Panc1 (cell line): ENCODE data around the gene SLIT3. TPM values are rescaled to one million over a fixed set of nuclear protein-coding genes. Genes with fewer than 3 reads are reported as not detected.

Experiments
- ATAC-seq: fragments of 200-7000 bp; cut with Tn5 transposase; 2 replicates; pipeline ENCODE4 v1.9.1; 2020; ENCODE audit warnings: mild to moderate bottlenecking, moderate library complexity
- BruUV-seq: library from RNA; stranded (reverse); fragments of 400-500 nt; replicated peaks from 2 replicates; lab custom pipeline; 2021; lab: Mats Ljungman, UMichigan
- CTCF ChIA-PET: fragments of 300-600 bp; sonication (Branson Sonifier 250); formaldehyde crosslinking; loops from one replicate; lab custom pipeline; 2022; ENCODE audit warnings: antibody characterized with exemption; lab: Charles Lee
- POLR2A ChIA-PET: fragments of 300-600 bp; sonication (Branson Sonifier 250); formaldehyde crosslinking; loops from one replicate; lab custom pipeline; 2022; ENCODE audit warnings: antibody characterized with exemption; lab: Charles Lee
- DNase-seq: peaks from one replicate; pipeline ENCODE4 v3.0.0-alpha.2; 2010; ENCODE audit warnings: low read depth, low spot score
- H3K27ac ChIP-seq: 2 replicates; pipeline ENCODE4 v1.5.1; 2011; ENCODE audit warnings: mild to moderate bottlenecking, low read length, inconsistent platforms
- H3K27me3 ChIP-seq: fragments of 200-500 bp; sonication (Bioruptor generic); 2 replicates; pipeline ENCODE4 v1.6.0; 2014; ENCODE audit warnings: low read length, inconsistent platforms; ENCODE audit not compliant: control insufficient read depth, insufficient read depth
- H3K36me3 ChIP-seq: fragments of 200-500 bp; sonication (Bioruptor generic); 2 replicates; pipeline ENCODE4 v1.5.1; 2014; ENCODE audit warnings: inconsistent platforms, mild to moderate bottlenecking, low read length, moderate library complexity; ENCODE audit not compliant: control insufficient read depth, insufficient read depth
- H3K4me1 ChIP-seq: 2 replicates; pipeline ENCODE4 v1.5.1; 2011; ENCODE audit warnings: inconsistent platforms, mild to moderate bottlenecking, low read length, moderate library complexity; ENCODE audit not compliant: control insufficient read depth, insufficient read depth
- H3K4me3 ChIP-seq, 2 experiments: 2 replicates each; pipeline ENCODE4 v1.5.1; 2011 to 2012; ENCODE audit warnings: low read depth in 2 of 2, low read length in 2 of 2, mild to moderate bottlenecking in 2 of 2, inconsistent platforms in 1 of 2, moderate library complexity in 1 of 2
- H3K9me3 ChIP-seq: fragments of 200-500 bp; sonication (Bioruptor generic); 2 replicates; pipeline ENCODE4 v1.5.1; 2014; ENCODE audit warnings: low read depth, mild to moderate bottlenecking, inconsistent platforms, low read length, moderate library complexity; ENCODE audit not compliant: control insufficient read depth, insufficient read depth
- POLR2AphosphoS5 ChIP-seq: IDR thresholded peaks from 2 replicates; pipeline ENCODE4 v1.6.1; 2012; ENCODE audit warnings: mild to moderate bottlenecking, low read depth, low read length, moderate library complexity
- SIN3A ChIP-seq: IDR thresholded peaks from 2 replicates; pipeline ENCODE4 v1.6.1; 2012; ENCODE audit warnings: low read depth, mild to moderate bottlenecking, low read length, moderate library complexity, borderline replicate concordance; ENCODE audit not compliant: insufficient read depth
- TCF7L2 ChIP-seq: IDR thresholded peaks from 2 replicates; pipeline ENCODE4 v1.6.1; 2011; ENCODE audit warnings: mild to moderate bottlenecking, low read depth, low read length, inconsistent platforms
- in situ Hi-C: cut with HindIII; loops from 2 replicates; pipeline ENCODE4 v1.10.0; 2016; ENCODE audit warnings: low sequenced_read_pairs, low pct_unique_long_range_greater_than_20kb
- intact Hi-C: fragments of 100-400 bp; cut with micrococcal nuclease; formaldehyde crosslinking; loops from one replicate; pipeline ENCODE4 v1.10.0; 2022; ENCODE audit not compliant: unreplicated experiment
- total RNA-seq: library from RNA; stranded (reverse); gene quantifications from one replicate; pipeline ENCODE4 v1.2.1, GENCODE V29; 2021; ENCODE audit not compliant: unreplicated experiment
- TF ChIP-seq, protein P1 (sequence below), 2 experiments: IDR thresholded peaks; 2 replicates each; pipeline ENCODE4 v1.6.1; 2011 to 2012; ENCODE audit warnings: low read depth in 2 of 2, control low read depth in 1 of 2, low read length in 1 of 2, mild to moderate bottlenecking in 1 of 2, moderate library complexity in 1 of 2; ENCODE audit not compliant: insufficient read depth in 1 of 2
- TF ChIP-seq, protein P2 (sequence below): fragments of 450-650 bp; IDR thresholded peaks from 2 replicates; pipeline ENCODE4 v1.5.1; 2017; ENCODE audit warnings: mild to moderate bottlenecking

Gene SLIT3
- total RNA-seq, 1 experiment from 2014 or later, result 26.4 TPM

DNA sequence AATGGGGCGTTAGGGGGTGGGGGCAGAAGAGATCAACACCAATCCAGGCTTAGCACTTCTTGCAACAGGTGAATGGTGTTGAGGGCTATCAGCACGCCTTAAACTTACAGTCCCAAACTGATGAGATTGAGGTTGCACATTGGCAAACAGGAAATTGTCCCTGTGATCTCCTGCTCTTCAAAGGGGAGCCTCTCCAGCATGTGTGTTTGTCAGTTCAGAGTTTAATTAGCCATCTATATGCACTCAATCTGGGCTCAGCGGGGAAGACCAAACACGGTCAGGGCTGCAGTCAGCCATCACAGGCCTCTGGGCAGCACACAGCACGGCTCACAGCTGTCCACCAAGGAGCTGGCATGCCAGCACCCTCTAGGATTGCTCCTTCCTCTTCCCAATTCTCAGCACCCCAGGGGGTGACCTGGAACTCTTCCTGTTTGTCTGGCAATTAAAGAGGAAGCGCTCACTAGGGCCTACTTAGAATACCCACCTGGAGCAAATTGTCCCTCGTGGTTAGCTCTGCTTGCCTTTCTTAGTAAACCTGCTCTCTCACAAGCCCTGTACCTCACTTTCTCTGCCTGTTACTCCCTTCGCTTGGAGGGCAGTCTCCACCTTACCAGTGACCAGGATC, 217.4 kb downstream of the SLIT3 start:
- H3K9me3 ChIP-seq, result no peaks in the 10 kb centered on the region
- intact Hi-C loops, result no loop called here
- POLR2A ChIA-PET, result no interaction called here
- no peak for DNase-seq
- H3K4me1 ChIP-seq, result no peaks in the 10 kb centered on the region
- in situ Hi-C loops, result no loop called here
- H3K27me3 ChIP-seq, result no peaks in the 10 kb centered on the region
- TF ChIP-seq SIN3A, result no peak
- TF ChIP-seq, protein P1, sequence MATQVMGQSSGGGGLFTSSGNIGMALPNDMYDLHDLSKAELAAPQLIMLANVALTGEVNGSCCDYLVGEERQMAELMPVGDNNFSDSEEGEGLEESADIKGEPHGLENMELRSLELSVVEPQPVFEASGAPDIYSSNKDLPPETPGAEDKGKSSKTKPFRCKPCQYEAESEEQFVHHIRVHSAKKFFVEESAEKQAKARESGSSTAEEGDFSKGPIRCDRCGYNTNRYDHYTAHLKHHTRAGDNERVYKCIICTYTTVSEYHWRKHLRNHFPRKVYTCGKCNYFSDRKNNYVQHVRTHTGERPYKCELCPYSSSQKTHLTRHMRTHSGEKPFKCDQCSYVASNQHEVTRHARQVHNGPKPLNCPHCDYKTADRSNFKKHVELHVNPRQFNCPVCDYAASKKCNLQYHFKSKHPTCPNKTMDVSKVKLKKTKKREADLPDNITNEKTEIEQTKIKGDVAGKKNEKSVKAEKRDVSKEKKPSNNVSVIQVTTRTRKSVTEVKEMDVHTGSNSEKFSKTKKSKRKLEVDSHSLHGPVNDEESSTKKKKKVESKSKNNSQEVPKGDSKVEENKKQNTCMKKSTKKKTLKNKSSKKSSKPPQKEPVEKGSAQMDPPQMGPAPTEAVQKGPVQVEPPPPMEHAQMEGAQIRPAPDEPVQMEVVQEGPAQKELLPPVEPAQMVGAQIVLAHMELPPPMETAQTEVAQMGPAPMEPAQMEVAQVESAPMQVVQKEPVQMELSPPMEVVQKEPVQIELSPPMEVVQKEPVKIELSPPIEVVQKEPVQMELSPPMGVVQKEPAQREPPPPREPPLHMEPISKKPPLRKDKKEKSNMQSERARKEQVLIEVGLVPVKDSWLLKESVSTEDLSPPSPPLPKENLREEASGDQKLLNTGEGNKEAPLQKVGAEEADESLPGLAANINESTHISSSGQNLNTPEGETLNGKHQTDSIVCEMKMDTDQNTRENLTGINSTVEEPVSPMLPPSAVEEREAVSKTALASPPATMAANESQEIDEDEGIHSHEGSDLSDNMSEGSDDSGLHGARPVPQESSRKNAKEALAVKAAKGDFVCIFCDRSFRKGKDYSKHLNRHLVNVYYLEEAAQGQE (IDR thresholded peaks at IDR 0.05; ENCODE audit: insufficient read depth in 1 of 2, low read depth in 2 of 2, low read length in 1 of 2), result no peak
- TF ChIP-seq TCF7L2, result no peak
- TF ChIP-seq, protein P2, sequence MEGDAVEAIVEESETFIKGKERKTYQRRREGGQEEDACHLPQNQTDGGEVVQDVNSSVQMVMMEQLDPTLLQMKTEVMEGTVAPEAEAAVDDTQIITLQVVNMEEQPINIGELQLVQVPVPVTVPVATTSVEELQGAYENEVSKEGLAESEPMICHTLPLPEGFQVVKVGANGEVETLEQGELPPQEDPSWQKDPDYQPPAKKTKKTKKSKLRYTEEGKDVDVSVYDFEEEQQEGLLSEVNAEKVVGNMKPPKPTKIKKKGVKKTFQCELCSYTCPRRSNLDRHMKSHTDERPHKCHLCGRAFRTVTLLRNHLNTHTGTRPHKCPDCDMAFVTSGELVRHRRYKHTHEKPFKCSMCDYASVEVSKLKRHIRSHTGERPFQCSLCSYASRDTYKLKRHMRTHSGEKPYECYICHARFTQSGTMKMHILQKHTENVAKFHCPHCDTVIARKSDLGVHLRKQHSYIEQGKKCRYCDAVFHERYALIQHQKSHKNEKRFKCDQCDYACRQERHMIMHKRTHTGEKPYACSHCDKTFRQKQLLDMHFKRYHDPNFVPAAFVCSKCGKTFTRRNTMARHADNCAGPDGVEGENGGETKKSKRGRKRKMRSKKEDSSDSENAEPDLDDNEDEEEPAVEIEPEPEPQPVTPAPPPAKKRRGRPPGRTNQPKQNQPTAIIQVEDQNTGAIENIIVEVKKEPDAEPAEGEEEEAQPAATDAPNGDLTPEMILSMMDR, result no peak
- TF ChIP-seq POLR2AphosphoS5, result no peak
- no peak overlapping the region for H3K27ac ChIP-seq
- ATAC-seq, result no peak
- CTCF ChIA-PET, result no interaction called here
- no TSS peak for BruUV-seq
- no peak overlapping the region for H3K4me3 ChIP-seq
- no peaks in the 10 kb centered on the region for H3K36me3 ChIP-seq

DNA sequence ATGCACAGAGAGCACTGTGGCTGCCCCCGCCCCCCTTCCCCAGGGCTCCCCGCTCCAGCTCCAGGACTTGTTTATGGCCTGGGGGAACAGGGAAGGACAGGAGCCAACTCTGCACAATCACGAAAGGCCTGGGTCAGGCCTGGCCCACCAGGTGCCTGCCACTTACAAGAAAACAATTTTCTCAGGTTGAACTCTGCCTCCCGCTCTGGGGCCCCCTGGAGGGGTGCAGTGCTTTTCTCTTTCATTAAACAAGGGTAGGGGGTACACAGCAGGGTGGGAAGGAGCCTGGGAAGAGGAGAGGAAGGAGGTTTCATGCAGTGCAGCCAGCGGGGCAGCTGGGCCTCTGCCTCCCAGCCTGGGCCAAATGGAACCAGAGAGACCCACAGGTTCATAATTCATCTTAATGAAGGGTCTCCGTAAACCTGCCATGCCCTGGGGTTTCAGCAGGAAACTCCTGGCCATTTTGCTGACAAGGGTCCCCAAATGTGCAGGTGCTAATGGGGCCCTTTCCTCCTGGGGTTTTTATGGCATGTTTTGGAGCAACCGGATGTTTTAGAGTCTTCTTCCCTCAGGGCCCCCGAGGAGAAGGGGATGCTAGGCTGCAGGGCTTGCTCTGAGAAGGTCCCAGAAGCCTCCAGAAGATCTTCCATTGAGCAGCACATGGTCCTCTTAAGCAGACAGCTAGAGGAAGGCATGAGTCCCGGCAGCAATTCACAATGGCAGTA, 219.8 kb downstream of the SLIT3 start:
- Histone ChIP-seq H3K27ac (no peak overlapping the region), H3K9me3 (no peaks in the 10 kb centered on the region), H3K4me1 (no peaks in the 10 kb centered on the region), H3K27me3 (no peaks in the 10 kb centered on the region), H3K36me3 (no peaks in the 10 kb centered on the region), H3K4me3 (no peak overlapping the region)
- intact Hi-C loops, result no loop called here
- no TSS peak for BruUV-seq
- ATAC-seq (0 out of 2 replicates have a peak, but pooled peaks have one; percentile 37), DNase-seq (no peak)
- in situ Hi-C loops, result no loop called here
- POLR2A ChIA-PET, result no interaction called here
- CTCF ChIA-PET, result no interaction called here
- TF ChIP-seq, protein P1 (IDR thresholded peaks at IDR 0.05; ENCODE audit: insufficient read depth in 1 of 2, low read depth in 2 of 2, low read length in 1 of 2), result no peak
- TF ChIP-seq TCF7L2, result no peak
- no peak for TF ChIP-seq SIN3A
- TF ChIP-seq, protein P2, result no peak
